ENCODE measurements around the gene GPR137C.

- TF ChIP-seq CTCF (IDR thresholded peaks at IDR 0.05 in 4 of 5, conservative IDR thresholded peaks at IDR 0.05 in 1 of 5) (no peak), POLR2A (IDR thresholded peaks at IDR 0.05) (no peak)
Observed at GRCh38 chr14:52547526-52547925, 5.1 kb upstream of the GPR137C start.
